ENCODE measurements around the gene TP53BP2. TPM values are rescaled to one million over a fixed set of nuclear protein-coding genes. Genes with fewer than 3 reads are reported as not detected.
"Not testable (repeated sequence)": the region's sequence is repeated elsewhere in the genome, so short reads cannot be mapped to it uniquely, and the experiment has no call there.

Gene TP53BP2
- total and polyA plus RNA-seq, 12 donors: 5.9 to 25.3 (median 20.1) TPM

DNA sequence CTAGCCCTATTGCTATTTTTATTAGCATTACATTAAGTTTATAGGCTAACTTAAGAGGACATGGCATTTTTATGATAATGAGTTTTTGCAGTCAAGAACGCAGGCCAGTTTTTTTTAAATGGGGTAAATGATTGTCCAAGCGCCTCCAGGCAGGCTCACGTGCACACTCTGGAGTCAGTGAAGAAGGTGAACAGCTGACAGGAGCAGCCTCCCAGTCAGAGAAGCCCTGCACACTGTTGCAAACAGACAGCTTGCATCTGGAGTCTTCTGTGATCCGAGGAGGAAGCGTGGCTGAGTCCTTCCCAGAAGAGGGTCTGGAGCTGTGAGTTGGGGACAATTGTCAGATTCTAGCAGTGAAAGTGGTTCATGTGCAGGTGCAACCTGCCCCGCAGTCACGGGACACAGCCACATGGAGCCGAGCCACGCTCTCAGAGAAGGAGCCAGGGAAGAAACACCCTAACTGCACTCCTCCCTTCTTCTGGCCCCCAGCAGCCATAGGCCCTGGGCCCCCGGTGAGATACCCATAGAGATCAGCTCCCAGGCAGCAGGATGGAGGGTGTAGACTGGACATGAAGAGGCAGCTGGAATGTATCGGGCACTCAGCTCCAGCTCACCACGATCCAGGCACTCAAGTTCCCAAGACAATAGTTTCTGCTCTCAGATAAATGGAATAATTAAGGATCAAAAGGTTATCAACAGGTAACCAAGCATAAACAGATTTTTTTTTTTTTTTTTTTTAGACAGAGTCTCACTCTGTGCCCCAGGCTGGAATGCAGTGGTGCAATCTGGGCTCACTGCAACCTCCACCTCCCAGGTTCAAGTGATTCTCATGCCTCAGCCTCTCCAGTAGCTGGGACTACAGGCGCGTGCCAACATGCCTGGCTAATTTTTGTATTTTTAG lies 107.0 kb downstream of the TP53BP2 start:
- DNase-seq (no peak), ATAC-seq (peak in 3 of 8 donors; percentile 17 to 37 (median 27))
- H3K9me3 ChIP-seq: no peaks in the 10 kb centered on the region
- 58 to 63% methylated on average over 14 of the region's 14 CpGs for WGBS, 2 donors
- intact Hi-C loops (cut with DNase I): no loop called here
- TF ChIP-seq, protein P1, sequence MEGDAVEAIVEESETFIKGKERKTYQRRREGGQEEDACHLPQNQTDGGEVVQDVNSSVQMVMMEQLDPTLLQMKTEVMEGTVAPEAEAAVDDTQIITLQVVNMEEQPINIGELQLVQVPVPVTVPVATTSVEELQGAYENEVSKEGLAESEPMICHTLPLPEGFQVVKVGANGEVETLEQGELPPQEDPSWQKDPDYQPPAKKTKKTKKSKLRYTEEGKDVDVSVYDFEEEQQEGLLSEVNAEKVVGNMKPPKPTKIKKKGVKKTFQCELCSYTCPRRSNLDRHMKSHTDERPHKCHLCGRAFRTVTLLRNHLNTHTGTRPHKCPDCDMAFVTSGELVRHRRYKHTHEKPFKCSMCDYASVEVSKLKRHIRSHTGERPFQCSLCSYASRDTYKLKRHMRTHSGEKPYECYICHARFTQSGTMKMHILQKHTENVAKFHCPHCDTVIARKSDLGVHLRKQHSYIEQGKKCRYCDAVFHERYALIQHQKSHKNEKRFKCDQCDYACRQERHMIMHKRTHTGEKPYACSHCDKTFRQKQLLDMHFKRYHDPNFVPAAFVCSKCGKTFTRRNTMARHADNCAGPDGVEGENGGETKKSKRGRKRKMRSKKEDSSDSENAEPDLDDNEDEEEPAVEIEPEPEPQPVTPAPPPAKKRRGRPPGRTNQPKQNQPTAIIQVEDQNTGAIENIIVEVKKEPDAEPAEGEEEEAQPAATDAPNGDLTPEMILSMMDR (IDR thresholded peaks at IDR 0.05): no peak
- peaks cover 25 to 94% (median 68%) of the 10 kb centered on the region in 9 donors for H3K4me1 ChIP-seq
- no peaks in the 10 kb centered on the region for H3K27me3 ChIP-seq
- H3K36me3 ChIP-seq: peaks cover 0 to 26% (median 0%) of the 10 kb centered on the region in 9 donors
- peak overlapping the region in 9 of 10 donors; percentile 13 to 71 (median 65) for H3K27ac ChIP-seq
- no peak overlapping the region for H3K4me3 ChIP-seq

- Histone ChIP-seq H3K27ac (peak overlapping the region in 1 of 10 donors; percentile 25), H3K27me3 (no peaks in the 10 kb centered on the region), H3K4me3 (no peak overlapping the region), H3K36me3 (peaks cover 0 to 32% (median 0%) of the 10 kb centered on the region in 9 donors), H3K9me3 (no peaks in the 10 kb centered on the region), H3K4me1 (peaks cover 30 to 95% (median 80%) of the 10 kb centered on the region in 9 donors)
- intact Hi-C loops (cut with DNase I): no loop called here
- no peak for ATAC-seq
- DNase-seq: no peak
- 76 to 90% methylated on average over 7 of the region's 7 CpGs for WGBS, 2 donors
- TF ChIP-seq, protein P1 (IDR thresholded peaks at IDR 0.05): no peak
Observed at GRCh38 chr1:223737342-223737741, 108.4 kb downstream of the TP53BP2 start.

DNA sequence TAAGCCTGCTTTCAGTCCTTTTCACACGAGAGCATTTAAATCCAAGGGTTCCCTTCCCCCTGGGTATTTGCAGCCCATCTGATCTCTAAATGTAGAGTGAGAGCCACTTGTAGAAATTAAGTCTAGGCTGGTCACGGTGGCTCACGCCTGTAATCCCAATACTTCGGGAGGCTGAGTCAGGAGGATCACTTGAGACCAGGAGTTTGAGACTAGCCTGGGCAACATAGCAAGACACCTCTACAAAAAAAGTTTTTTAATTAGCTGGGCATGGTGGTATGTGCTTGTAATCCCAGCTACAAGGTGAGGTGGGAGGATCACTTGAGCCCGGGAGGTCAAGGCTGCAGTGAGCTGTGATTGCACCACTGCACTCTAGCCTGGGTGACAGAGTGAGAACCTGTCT lies 109.1 kb downstream of the TP53BP2 start:
- peak overlapping the region in 3 of 10 donors; percentile 25 to 81 (median 26) for H3K27ac ChIP-seq
- DNase-seq; H3K4me3 ChIP-seq; intact Hi-C loops (cut with DNase I); H3K27me3 ChIP-seq; ATAC-seq; H3K9me3 ChIP-seq: not testable (repeated sequence)
- H3K36me3 ChIP-seq: peaks cover 0 to 35% (median 0%) of the 10 kb centered on the region in 9 donors
- WGBS, 2 donors: 95 to 97% methylated on average over 5 of the region's 5 CpGs
- H3K4me1 ChIP-seq: peaks cover 30 to 96% (median 81%) of the 10 kb centered on the region in 9 donors

DNA sequence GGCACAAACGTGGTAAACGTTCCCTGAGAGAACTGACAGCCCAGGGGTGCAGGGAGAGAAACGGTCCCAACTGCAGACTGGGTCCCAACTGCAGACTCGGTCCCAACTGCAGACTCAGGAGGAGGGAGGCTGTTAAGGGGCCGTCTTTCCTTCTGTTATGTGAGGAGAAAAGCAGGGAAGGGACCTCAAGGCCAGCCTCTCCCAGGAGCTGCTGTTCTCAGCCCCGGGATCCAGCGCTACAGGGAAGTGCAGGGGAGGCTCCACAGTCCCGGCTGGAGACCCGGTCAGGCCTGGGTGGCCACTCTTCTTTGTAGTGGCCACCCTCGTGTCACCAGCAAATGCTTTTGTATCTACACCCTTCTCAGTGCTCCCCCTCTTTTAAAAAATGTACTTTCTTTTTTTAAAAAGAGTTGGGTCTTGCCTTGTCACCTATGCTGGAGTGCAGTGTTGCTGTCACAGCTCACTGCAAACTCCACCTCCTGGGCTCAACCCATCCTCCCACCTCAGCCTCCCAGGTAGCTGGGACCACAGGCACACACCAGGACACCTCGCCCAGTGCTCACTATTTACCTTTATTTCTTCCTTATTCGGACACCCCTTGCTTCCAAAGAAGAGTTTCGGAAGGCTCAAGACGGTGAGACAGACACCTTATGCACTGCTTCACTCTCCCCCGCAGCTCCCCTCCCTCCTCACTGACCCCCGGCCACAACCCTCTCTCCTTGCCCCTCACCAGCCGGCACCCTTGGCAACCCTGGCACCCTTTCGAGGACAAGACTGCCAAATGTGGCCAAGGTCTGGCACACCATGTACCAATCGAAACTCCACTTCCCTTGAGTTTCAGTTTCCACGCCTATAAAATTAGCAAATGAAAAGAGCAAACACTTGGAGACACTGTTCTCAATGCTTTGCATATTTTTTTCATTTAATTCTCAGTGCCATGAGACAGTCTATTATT lies 111.6 kb downstream of the TP53BP2 start:
- 62 to 65% methylated on average over 20 of the region's 20 CpGs for WGBS, 2 donors
- H3K27ac ChIP-seq: peak overlapping the region; percentile 9 to 85 (median 78)
- TF ChIP-seq, protein P1 (IDR thresholded peaks at IDR 0.05): no peak
- H3K36me3 ChIP-seq: peaks cover 0 to 32% (median 0%) of the 10 kb centered on the region in 9 donors
- intact Hi-C loops (cut with DNase I): no loop called here
- H3K4me1 ChIP-seq: peaks cover 29 to 95% (median 79%) of the 10 kb centered on the region in 9 donors
- H3K4me3 ChIP-seq: peak overlapping the region in 1 of 10 donors; percentile 1
- no peaks in the 10 kb centered on the region for H3K9me3 ChIP-seq
- no peak for DNase-seq
- no peak for ATAC-seq
- H3K27me3 ChIP-seq: no peaks in the 10 kb centered on the region

Data from heart right ventricle (tissue), 16 donors.